ENCODE data around the gene CRACR2B.

Gene CRACR2B

GRCh38 chr11:810040-810567, 17.6 kb upstream of the CRACR2B start:
- DNase-seq (ENCODE audit: low read depth in 2 of 2): no peak

DNA sequence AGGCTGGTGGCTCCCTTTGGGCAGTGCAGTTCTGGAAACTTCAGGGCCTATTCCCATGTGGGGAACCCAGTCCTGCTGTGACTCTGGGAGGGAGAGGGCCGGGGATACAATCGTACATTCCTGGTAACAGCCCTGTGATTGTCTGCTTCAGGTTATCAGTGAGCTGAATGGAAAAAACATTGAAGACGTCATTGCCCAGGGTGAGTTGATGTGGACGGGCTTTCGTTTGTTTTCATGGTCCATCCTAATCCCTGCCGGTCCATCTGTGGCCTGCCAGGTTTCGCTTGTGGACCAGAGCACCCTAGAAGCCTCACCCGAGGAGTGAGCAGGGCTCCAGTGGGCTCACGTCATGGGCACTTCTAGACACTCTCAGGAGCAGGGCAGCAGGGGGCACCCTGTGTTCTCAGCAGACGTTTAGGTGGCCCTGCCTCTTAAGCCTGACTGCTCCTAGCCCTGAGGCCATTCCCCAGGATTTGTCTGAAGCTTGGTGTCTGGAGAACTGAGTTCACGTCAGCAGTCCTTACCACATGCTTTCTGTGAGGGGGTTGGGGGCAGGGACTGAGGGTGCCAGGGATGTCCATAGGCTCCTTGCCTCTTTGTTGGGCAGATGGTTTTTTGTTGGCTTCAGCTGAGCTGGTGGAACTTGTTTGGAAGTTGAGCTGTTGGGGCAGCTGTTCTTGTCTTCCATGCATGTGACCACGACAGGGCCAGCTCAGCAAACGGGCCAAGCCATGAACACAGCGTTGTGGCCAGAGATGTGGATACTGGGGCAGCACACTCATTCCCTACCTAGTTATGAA, 16.1 kb upstream of the CRACR2B start:
- DNase-seq (ENCODE audit: low read depth in 2 of 2): no peak

GRCh38 chr11:812390-812789, 15.3 kb upstream of the CRACR2B start:
- no peak for DNase-seq (ENCODE audit: low read depth in 2 of 2)

GRCh38 chr11:813072-813455, 14.7 kb upstream of the CRACR2B start:
- no peak for DNase-seq (ENCODE audit: low read depth in 2 of 2)

GRCh38 chr11:813456-814096, 14.1 kb upstream of the CRACR2B start:
- no peak for DNase-seq (ENCODE audit: low read depth in 2 of 2)

DNA sequence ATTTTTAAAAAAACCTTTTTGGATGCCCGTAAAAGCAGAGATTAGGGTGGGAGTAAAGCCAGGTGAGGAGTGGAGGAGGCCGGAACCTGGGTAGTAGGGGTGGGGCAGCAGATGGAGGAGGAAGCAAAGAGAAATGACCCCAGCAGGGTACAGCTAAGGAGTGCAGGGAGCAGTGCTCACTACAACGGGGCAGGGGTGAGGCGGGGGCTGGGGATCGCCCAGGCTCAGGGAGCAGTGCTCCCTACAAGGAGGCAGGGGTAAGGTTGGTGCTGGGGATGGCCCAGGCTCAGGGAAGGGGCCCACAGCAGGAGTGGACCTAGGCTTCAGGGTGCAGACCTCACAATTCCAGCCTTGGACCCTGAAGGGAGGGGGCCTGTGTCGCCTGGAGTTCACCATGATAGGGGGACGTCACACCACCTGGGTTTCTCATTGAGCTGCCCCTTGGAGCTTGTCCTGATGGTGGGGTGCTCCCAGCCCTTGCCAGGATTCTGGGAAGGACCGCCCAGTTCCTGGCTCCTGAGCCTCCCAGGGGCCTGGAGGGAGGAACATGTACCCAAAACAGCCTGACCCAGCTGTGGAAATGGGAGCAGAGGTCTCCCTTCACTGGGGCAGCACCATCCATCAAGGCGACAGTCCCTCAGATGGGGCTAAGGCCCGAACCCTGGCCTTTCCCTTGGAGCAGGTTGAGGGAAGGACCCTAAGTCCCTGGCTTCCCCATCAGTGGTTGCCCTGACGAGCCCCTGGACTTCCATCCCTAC, 11.9 kb upstream of the CRACR2B start:
- no peak for DNase-seq (ENCODE audit: low read depth in 2 of 2)

- no peak for DNase-seq (ENCODE audit: low read depth in 2 of 2)
These were observed 11.3 kb upstream of the CRACR2B start for GRCh38 chr11:816433-816779.

DNA sequence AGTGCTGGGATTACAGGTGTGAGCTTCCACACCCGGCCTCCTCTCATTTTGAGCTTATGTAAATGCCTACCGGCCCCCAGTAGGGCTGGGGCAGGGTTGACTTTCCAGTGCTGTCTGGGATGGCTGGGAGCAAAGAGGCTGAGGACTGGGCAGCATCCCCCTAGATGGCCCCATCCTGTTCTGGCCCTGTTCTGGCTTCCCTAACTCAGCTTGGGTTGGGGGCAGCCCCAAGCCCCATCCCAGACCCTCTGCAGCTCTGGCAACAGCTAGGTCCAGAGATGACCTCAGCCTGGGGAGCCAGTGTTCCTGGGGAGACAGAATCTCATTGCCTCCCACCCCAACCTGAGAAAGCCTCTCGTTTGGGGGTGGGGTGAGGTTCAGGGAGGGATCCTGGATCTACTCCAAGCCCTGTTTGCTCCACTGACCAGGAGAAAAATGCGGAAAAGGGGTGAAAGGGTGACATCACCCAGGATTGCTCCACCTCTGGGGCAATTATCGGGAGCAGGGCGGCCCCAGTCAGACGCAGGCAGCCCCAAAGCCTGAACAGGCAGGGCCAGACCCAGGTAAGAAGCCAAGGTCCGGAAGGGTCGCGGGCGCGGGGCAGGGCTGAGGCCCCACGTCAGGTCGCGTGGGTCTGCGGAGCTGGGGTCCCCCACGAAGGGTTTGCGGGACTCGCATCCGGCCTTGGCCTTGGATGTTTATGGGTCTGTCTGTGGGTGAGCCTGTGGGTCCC, 9.2 kb upstream of the CRACR2B start, which contains the start of gene PNPLA2:
Gene PNPLA2 (plus strand): TSS at position 519 of the 733 bp plus-strand sequence. CDS start 805 bp downstream, outside the sequence.
- DNase-seq (ENCODE audit: low read depth in 2 of 2): no peak

GRCh38 chr11:819129-819931, 8.4 kb upstream of the CRACR2B start:
- DNase-seq (ENCODE audit: low read depth in 2 of 2): peak; percentile 73 to 90

DNA sequence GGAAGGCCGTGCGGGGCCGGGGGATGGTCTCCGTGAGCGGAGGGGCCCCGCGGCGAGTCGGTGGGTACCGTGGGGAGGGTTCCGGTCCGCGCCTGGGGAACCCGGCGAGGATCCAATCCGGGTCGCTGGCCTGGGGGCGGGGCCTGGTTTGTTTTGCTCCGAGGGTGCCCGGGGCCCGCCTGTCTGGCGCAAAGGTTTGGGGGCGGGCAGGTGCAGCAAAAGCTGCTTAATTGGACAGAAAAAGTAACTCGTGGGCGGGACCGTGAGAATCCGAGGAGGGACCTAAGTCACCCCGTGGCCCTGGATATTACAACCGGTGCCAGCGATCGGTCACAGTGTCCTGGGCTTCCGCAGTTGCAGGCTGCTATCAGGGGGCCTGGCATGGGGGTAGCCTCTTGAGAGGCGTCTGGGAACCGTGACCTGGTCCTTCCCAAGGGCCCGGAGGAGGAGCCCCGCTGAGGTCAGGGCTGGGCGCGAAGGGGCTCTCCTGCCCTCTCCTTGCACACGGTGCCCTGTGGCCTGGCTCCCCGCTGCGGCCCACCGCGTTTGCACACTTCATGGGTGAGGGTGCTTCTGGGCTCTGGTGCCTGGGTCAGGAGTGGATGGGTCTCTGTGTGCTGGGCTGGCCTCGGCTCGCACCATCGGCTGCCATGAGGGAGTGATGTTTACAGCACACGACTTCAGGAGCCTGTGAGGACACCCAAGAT, 7.6 kb upstream of the CRACR2B start:
- DNase-seq (ENCODE audit: low read depth in 2 of 2): peak; percentile 78 to 91

DNA sequence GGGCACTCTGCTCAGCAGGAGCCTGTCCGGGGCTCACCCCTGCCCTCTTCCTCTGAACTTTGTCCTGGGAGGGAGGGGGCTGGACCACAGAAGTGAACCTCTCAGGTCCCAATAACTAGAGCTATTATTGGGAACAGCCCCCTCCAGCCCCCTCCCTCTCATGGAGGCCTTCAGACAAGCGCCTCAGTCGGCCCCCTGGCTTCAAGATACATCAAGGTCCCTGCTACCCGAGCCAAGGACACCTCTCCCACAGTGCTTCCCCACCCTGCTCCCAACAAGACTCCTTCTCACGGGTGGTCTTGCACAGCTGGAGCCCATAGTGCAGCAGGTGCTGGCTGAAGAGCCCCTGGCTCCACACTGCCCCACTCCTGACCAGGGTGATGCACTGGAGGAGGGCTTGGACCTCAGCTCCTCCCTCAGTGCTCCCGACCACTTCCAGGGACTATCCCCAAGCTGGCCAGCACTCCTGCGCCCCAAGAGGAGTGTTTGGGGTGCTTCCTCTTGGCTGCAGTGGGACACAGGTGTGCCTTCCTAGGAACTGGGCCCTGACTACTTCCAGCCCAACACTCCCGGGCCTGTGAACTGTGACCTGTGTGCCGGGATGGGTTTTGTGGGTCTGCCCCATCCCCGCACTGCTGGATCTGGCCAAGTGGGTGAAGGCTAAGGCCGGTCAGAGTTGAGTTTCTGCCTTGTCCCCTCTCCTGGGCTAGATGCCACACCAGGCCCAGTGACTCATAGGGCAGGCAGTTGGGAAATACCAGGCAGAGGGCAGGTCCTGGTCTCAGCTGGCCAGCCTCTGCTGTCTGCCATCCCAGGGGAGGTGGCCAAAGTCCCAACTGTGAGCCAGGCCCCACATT, 6.8 kb upstream of the CRACR2B start:
- DNase-seq (ENCODE audit: low read depth in 2 of 2): no peak

DNA sequence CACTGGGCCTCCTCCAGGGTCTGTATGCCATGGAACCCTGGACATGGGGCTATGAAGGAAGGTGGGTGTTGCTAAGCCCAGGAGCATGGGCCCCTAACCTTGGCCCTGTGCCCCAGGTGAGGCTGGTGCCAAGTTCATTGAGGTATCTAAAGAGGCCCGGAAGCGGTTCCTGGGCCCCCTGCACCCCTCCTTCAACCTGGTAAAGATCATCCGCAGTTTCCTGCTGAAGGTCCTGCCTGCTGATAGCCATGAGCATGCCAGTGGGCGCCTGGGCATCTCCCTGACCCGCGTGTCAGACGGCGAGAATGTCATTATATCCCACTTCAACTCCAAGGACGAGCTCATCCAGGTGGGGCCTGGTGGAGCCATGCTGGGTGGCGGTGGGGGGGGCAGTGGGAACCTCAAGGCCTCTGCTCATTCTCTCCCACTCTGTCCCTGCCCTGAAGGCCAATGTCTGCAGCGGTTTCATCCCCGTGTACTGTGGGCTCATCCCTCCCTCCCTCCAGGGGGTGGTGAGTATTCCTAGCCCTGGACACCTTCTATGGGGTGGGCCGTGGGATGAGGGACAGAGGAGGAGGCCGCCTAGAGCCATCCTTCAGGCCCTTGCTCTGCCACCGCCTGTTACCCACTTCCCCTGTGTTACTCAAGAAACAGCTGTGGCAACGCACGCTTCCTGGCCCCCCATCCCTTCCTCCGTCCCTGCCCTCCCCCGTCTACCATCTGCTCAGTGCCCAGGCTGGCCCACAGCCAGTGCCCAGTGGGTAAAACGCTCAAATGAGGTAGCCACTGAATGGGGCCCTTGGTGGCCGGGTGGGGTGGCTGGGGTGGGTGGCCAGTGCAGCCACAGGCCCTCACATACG, 6.0 kb upstream of the CRACR2B start:
- no peak for DNase-seq (ENCODE audit: low read depth in 2 of 2)

GRCh38 chr11:823441-824291, 4.1 kb upstream of the CRACR2B start:
- DNase-seq (ENCODE audit: low read depth in 2 of 2): no peak

DNA sequence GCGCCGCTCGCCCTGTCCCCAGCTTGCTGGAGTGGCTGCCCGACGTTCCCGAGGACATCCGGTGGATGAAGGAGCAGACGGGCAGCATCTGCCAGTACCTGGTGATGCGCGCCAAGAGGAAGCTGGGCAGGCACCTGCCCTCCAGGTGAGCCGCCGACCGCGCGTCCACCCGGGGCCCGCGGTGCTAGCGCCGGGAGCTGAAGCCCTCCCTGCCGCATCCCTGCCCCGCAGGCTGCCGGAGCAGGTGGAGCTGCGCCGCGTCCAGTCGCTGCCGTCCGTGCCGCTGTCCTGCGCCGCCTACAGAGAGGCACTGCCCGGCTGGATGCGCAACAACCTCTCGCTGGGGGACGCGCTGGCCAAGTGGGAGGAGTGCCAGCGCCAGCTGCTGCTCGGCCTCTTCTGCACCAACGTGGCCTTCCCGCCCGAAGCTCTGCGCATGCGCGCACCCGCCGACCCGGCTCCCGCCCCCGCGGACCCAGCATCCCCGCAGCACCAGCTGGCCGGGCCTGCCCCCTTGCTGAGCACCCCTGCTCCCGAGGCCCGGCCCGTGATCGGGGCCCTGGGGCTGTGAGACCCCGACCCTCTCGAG, 3.3 kb upstream of the CRACR2B start:
- DNase-seq (ENCODE audit: low read depth in 2 of 2): no peak

- no peak for DNase-seq (ENCODE audit: low read depth in 2 of 2)
These were observed 2.8 kb upstream of the CRACR2B start for GRCh38 chr11:824942-825341.

DNA sequence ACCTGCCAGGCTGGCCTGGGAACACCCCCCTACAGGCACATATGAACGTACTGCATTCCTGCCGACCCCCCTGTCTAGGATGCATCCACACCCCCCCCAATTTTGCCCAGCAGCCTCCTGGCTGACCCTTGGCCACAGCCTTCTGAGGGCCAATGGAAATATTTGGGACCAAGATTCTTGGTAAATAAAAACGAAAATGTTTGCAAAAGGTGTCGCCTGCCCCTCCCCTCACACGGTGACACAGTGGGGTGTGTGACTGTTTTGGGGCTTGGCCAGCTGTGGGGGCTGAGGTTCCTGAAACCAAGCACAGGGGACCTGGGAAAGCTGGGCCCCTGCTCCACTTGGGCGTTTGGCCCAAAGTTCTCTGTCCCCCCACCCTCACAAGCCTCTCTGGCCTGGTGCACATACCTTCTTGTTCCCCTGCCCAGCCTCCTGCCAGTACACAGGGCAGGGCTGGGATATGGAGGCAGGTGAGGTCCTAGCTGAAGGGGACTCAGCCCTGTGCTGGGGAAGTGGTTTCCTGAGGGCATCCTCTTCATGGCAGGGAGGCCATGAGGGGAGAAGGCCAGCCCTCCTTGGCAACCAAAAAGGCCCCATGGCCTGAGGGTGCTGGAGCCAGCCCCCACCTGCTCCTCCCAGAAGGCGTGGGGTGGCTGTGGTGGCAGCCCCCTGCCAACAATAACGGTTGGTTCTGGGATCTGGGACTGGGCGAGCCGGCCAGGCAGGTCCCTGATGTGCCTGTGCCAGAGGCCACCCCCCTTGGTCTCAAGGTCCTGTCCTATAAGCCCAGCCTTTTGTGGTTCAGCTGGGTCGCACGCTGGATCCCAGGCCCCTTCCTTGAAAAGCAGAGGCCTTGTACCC, 2.1 kb upstream of the CRACR2B start:
- DNase-seq (ENCODE audit: low read depth in 2 of 2): no peak

Data from stimulated activated CD4-positive, alpha-beta T cell treated with anti-CD3 and anti-CD28 coated beads, Interleukin-12 subunit alpha, Interleukin-12 subunit beta, amount 100 ng/mL, for 24 hours (primary cell).